AG09319 (cell line): ENCODE data around the gene MYO9B.

Experiments used
- DNase-seq: peaks from one replicate; pipeline ENCODE4 v3.0.0-alpha.2; 2010; ENCODE audit warnings: low read depth; ENCODE audit errors: extremely low read depth
- TF ChIP-seq, protein P1 (sequence below): IDR thresholded peaks from 2 replicates; pipeline ENCODE4 v1.5.1; 2011; ENCODE audit warnings: low read depth, mild to moderate bottlenecking, inconsistent platforms, low read length, moderate library complexity

Gene MYO9B

DNA sequence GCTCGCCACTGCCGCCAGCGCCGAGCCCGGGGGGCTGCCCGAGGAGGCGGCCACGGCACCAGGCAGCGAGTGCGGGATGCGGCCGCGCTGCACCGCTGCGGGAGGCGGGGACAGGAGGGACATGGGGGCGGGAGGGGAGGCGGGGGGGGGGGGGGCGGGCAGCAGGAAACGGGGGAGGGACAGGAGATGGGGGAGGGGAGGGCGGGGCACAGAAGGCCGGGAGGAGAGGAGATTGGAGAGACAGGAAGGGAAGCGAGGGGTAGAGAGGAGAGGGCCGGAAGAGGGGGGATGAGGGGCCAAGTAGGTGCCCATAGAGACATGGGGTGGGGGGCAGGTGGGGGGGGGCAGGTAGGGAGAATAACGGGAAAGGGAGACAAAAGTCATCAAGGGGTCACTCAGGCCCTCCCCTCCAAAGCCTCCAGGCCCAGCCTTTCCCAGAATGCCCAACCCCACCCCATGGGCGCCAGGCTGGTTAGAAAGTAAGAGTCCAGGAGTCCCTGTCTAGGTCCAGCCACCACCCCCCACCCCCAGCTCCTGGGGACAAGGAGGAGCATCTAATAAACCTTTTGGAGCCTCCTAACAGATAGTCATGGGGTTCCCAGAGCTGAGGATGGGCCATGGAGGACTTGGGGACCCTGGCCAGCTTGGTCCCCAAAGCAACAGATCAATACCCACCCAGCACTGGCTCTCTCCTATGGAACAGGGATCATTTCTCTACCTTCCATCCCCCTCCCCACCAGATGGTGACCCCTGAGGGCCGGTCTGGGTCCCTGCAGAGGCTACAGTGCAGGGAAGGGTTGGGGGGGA, 160.6 kb downstream of the MYO9B start:
- no peak for DNase-seq
- TF ChIP-seq, protein P1, sequence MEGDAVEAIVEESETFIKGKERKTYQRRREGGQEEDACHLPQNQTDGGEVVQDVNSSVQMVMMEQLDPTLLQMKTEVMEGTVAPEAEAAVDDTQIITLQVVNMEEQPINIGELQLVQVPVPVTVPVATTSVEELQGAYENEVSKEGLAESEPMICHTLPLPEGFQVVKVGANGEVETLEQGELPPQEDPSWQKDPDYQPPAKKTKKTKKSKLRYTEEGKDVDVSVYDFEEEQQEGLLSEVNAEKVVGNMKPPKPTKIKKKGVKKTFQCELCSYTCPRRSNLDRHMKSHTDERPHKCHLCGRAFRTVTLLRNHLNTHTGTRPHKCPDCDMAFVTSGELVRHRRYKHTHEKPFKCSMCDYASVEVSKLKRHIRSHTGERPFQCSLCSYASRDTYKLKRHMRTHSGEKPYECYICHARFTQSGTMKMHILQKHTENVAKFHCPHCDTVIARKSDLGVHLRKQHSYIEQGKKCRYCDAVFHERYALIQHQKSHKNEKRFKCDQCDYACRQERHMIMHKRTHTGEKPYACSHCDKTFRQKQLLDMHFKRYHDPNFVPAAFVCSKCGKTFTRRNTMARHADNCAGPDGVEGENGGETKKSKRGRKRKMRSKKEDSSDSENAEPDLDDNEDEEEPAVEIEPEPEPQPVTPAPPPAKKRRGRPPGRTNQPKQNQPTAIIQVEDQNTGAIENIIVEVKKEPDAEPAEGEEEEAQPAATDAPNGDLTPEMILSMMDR = no peak

DNA sequence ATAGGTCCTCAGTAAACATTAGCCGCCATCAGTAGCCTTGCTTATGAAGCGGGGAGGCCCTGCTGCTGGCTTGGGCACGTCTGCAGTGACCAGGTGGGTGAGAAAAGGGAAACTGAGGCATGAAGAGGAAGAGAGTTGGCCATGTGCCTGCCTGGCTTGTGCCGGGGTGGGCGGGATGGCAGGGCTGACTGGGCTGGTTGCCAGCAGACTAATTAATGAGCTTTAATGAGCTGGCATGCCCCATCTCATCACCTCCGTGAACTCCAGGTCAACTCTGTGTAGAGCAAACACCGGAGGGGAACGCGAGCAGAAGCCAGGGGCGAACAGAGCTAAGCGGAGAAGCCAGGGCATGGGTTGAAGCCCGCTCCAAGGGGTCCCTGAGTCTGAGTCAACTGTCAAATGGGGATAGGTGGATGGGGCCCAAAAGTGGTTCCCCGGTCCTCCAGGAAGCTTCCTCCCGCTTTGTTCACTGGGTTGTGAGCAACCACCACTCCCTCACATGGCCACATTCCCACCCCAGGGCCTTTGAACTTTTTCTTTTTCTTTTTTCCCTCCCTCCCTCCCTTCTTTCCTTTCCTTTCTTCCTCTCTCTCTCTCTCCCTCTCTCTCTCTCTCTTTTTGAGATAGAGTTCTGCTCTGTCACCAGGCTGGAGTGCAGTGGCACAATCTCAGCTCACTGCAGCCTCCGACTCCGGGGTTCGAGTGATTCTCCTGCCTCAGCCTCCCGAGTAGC, 161.4 kb downstream of the MYO9B start:
- TF ChIP-seq, protein P1 = no peak
- no peak for DNase-seq

DNA sequence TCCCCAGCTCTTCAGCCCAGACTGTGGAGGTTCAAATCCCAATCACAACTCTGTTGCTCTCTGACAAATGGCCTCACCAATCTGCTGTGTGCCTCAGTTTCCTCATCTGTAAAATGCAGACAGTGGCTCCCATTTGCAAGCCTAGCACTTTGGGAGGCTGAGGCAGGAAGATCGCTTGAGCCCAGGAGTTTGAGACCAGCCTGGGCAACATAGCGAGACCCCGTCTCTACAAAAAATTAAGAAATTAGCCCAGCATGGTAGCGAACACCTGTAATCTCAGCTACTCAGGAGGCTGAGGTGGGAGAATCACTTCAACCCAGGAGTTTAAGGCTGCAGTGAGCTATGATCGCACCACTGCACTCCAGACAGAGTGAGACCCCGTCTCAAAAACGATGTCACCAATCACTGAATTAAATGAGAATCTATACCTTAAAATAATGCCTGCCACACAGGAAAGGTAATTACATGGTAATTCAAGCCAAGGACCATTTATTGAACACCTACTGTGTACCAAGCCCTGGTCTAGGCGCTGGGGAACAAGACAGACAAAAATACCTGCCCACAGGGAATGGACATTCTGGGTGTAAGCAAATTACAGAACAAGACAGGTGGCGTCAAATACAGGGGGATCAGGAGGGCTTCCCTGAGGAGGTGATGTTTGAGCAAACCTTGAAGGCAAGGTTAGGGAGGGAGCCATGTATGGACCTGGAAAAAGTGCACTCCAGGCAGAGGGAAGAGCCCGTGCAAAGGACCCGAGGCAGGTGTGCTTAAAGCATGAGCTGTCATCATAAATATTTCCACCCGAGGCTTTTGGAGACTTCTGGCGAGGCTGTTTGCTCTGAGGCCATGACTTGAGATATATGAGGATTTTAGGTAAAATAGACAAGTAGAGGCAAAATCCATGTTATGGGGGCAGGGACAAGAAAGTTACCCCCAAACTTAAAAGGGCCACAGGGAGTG, 162.4 kb downstream of the MYO9B start:
- no peak for DNase-seq
- TF ChIP-seq, protein P1 = no peak

DNA sequence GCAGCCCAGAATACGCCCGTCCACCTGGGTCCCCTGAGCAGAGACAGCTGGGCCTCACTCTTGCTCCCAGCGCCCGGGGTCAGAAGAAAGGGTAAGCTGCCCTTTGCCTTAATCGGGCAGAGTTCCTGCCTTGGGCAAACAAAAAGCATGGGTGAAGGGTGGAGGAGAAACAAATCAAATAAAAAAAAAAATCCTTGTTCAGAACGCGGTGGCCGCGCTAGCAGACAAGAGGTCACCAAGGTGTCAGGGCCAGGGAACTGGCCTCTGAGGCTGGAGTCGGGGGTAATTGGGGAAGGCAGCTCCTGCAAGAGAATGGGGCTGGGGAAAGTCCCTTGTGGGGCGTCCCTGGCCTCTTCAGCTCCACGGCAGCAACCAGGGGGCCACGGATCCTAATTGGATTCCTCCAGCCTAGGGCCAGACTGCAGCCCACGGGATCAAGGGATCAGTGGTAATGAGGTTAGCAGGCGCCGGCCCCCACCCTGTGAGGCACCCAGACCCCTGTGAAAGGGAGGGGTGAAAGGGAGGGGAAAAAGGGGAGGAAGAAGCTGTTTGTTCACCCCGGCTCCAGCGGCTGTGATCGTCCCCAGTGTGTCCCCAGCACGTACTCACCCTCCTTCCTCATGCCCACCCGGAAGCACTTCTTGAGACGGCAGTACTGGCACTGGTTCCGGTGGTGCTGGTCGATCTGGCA, 164.6 kb downstream of the MYO9B start:
- TF ChIP-seq, protein P1 = no peak
- DNase-seq = no peak

DNA sequence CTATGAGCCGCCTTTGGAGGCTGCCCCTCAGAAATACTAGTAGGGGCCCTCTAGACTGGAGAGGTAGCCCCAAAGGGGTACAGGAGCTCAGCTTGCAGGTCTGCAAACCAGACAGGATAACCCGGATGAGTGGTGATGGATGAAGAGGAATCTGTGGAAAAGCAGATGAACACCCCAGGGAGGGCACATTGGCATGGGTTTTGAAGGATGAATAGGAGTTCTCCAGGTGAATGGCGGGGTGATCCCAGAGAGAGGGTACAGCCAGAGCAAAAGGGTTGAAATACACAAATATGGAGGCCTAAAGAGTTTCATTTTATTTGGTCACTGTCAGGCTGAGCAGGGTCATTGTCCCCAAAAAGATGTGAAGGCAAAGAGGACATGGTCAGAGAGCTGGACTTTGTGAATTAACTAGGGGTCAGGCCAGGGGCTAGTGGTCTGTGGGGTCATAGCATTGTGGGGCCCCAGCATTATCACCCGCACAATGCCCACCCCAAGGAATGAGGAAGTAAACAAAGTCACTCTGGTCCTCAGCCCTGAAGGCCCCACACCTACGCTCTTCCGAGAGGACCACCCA, 165.3 kb downstream of the MYO9B start:
- TF ChIP-seq, protein P1 = no peak
- DNase-seq = no peak

DNA sequence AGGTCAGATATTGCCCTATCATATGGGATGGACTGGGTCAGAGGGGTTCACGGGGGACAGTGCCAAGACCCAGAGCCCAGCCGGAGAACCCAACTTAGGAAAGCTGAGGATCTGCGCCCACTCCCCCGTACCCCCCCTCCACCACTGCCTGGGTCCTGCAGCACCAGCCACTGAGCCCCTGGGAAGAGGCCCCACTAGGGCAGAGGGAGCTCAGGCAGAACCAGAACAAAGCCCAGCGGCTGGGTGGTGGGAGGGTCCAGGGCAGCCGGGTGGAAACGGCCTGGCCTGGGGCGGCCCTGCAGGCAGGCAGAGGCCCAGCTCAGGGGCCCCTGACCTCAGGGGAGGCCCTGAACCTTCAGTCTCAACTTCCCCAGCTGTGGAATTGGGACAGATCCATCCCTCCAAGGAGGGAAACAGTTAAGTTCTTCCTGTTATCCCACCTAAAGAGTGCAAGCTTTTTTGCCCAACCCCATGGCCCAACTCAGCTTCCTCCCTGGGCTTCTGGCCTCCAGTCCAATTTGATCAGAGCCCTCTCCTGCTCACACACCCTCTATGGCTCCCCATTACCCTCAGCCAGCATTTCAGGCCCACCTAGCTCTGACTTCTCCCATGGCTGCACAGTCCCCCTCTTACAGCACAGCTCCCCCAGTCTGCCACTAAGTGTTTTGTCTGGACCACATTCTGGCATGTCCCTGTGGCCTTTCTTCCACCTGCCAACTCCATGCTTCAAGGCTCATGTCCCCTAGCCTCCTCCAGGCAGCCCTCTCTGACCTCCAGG, 167.0 kb downstream of the MYO9B start:
- no peak for DNase-seq
- TF ChIP-seq, protein P1 = no peak
